ENCODE results near the gene GPR162.

DNA sequence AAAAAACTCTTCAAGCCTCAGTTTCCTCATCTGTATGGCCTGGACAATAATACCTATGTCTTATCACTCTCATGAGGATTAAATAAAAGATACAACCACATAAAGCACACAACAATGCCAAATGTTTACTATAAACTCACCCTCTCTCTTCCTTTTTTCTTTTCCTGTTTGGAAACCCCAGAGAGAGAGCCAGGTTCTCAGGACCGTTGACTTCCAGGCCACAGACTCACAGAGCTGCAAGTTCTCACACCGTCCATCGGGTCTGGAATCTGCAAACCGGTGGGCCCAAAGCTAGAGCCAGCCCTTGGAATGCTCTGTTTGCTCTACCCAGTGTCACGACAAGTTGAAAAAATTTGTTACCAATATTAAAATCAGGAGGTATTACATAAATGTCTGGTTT lies 36.9 kb upstream of the GPR162 start:
- TF ChIP-seq, protein P1, sequence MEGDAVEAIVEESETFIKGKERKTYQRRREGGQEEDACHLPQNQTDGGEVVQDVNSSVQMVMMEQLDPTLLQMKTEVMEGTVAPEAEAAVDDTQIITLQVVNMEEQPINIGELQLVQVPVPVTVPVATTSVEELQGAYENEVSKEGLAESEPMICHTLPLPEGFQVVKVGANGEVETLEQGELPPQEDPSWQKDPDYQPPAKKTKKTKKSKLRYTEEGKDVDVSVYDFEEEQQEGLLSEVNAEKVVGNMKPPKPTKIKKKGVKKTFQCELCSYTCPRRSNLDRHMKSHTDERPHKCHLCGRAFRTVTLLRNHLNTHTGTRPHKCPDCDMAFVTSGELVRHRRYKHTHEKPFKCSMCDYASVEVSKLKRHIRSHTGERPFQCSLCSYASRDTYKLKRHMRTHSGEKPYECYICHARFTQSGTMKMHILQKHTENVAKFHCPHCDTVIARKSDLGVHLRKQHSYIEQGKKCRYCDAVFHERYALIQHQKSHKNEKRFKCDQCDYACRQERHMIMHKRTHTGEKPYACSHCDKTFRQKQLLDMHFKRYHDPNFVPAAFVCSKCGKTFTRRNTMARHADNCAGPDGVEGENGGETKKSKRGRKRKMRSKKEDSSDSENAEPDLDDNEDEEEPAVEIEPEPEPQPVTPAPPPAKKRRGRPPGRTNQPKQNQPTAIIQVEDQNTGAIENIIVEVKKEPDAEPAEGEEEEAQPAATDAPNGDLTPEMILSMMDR (conservative IDR thresholded peaks at IDR 0.05; ENCODE audit: low read length): no peak
- no peak for TF ChIP-seq EZH2phosphoT487 (IDR thresholded peaks at IDR 0.05; ENCODE audit: borderline replicate concordance, low read depth, low read length)
